ENCODE results near the gene THSD7A.
"Not testable (repeated sequence)": the region's sequence is repeated elsewhere in the genome, so short reads cannot be mapped to it uniquely, and the experiment has no call there.

The THSD7A gene

GRCh38 chr7:11587048-11587447 is 244.9 kb downstream of the THSD7A start:
- no peak for DNase-seq (ENCODE audit: low spot score)

- DNase-seq (ENCODE audit: low spot score): peak; percentile 48
These were observed 247.5 kb downstream of the THSD7A start for GRCh38 chr7:11584406-11585031.

GRCh38 chr7:11579141-11579540 is 252.9 kb downstream of the THSD7A start:
- no peak for DNase-seq (ENCODE audit: low spot score)

GRCh38 chr7:11576310-11576709 is 255.7 kb downstream of the THSD7A start:
- DNase-seq (ENCODE audit: low spot score): no peak

- DNase-seq (ENCODE audit: low spot score): no peak
These were observed 258.8 kb downstream of the THSD7A start for GRCh38 chr7:11573128-11573750.

- peak; percentile 23 for DNase-seq (ENCODE audit: low spot score)
These were observed 261.0 kb downstream of the THSD7A start for GRCh38 chr7:11570922-11571550.

- DNase-seq (ENCODE audit: low spot score): no peak
These were observed 261.8 kb downstream of the THSD7A start for GRCh38 chr7:11570205-11570604.

GRCh38 chr7:11567571-11567970 is 264.4 kb downstream of the THSD7A start:
- DNase-seq (ENCODE audit: low spot score): no peak

GRCh38 chr7:11557627-11558026 is 274.4 kb downstream of the THSD7A start:
- DNase-seq (ENCODE audit: low spot score): peak; percentile 93

- peak; percentile 29 for DNase-seq (ENCODE audit: low spot score)
These were observed 279.2 kb downstream of the THSD7A start for GRCh38 chr7:11552676-11553296.

- DNase-seq (ENCODE audit: low spot score): no peak
These were observed 280.5 kb downstream of the THSD7A start for GRCh38 chr7:11551470-11551869.

- no peak for DNase-seq (ENCODE audit: low spot score)
These were observed 283.5 kb downstream of the THSD7A start for GRCh38 chr7:11548532-11548931.

GRCh38 chr7:11541330-11541729 is 290.7 kb downstream of the THSD7A start:
- DNase-seq (ENCODE audit: low spot score): no peak

GRCh38 chr7:11540271-11540761 is 291.7 kb downstream of the THSD7A start:
- peak; percentile 86 for DNase-seq (ENCODE audit: low spot score)

GRCh38 chr7:11539853-11540252 is 292.1 kb downstream of the THSD7A start:
- DNase-seq (ENCODE audit: low spot score): peak; percentile 73

- peak; percentile 12 for DNase-seq (ENCODE audit: low spot score)
These were observed 293.2 kb downstream of the THSD7A start for GRCh38 chr7:11538751-11539299.

- DNase-seq (ENCODE audit: low spot score): no peak
These were observed 298.7 kb downstream of the THSD7A start for GRCh38 chr7:11533229-11533820.

GRCh38 chr7:11529382-11529781 is 302.6 kb downstream of the THSD7A start:
- no peak for DNase-seq (ENCODE audit: low spot score)

- DNase-seq (ENCODE audit: low spot score): no peak
These were observed 304.3 kb downstream of the THSD7A start for GRCh38 chr7:11527707-11528106.

- DNase-seq (ENCODE audit: low spot score): no peak
These were observed 307.3 kb downstream of the THSD7A start for GRCh38 chr7:11524476-11525397.

- DNase-seq (ENCODE audit: low spot score): not testable (repeated sequence)
These were observed 310.0 kb downstream of the THSD7A start for GRCh38 chr7:11521964-11522499.
